ENCODE results near the gene HGFAC. TPM values are rescaled to one million over a fixed set of nuclear protein-coding genes. Genes with fewer than 3 reads are reported as not detected.

The HGFAC gene
- total RNA-seq, 2 experiments from 2014 or later, result not detected

GRCh38 chr4:3486541-3487540, 45.1 kb downstream of the HGFAC start:
- Mint-ChIP-seq H3K4me3 (no peak overlapping the region), H3K36me3 (ENCODE audit: low read depth) (no peaks in the 10 kb centered on the region), H3K4me1 (ENCODE audit: low read depth) (no peaks in the 10 kb centered on the region), H3K27ac (no peak overlapping the region), H3K27me3 (ENCODE audit: low read depth) (peaks cover 26% of the 10 kb centered on the region), H3K9me3 (no peaks in the 10 kb centered on the region)
- intact Hi-C loops (cut with micrococcal nuclease), result loop anchor here (10.0 kb wide), 1 partner anchor 398 kb away; no protein-coding TSS in a partner anchor
- CTCF ChIA-PET, result no interaction called here
- DNase-seq, result no peak

- DNase-seq, result no peak
- no peaks in the 10 kb centered on the region for H3K36me3 Mint-ChIP-seq (ENCODE audit: low read depth)
- no peaks in the 10 kb centered on the region for H3K9me3 Mint-ChIP-seq
- no peak overlapping the region for H3K4me3 Mint-ChIP-seq
- intact Hi-C loops (cut with micrococcal nuclease), result loop anchor here (10.0 kb wide), 1 partner anchor 397 kb away; no protein-coding TSS in a partner anchor
- no peaks in the 10 kb centered on the region for H3K4me1 Mint-ChIP-seq (ENCODE audit: low read depth)
- H3K27ac Mint-ChIP-seq, result no peak overlapping the region
- H3K27me3 Mint-ChIP-seq (ENCODE audit: low read depth), result peaks cover 26% of the 10 kb centered on the region
- CTCF ChIA-PET, result no interaction called here
These were observed 46.1 kb downstream of the HGFAC start for GRCh38 chr4:3487861-3488260.

GRCh38 chr4:3488820-3489219, 47.1 kb downstream of the HGFAC start:
- CTCF ChIA-PET, result no interaction called here
- Mint-ChIP-seq H3K27ac (no peak overlapping the region), H3K4me3 (no peak overlapping the region), H3K27me3 (ENCODE audit: low read depth) (peaks cover 20% of the 10 kb centered on the region), H3K4me1 (ENCODE audit: low read depth) (no peaks in the 10 kb centered on the region), H3K36me3 (ENCODE audit: low read depth) (no peaks in the 10 kb centered on the region), H3K9me3 (no peaks in the 10 kb centered on the region)
- intact Hi-C loops (cut with micrococcal nuclease), result loop anchor here (10.0 kb wide), 1 partner anchor 396 kb away; no protein-coding TSS in a partner anchor
- DNase-seq, result no peak

- Mint-ChIP-seq H3K4me1 (ENCODE audit: low read depth) (no peaks in the 10 kb centered on the region), H3K27me3 (ENCODE audit: low read depth) (peaks cover 21% of the 10 kb centered on the region), H3K27ac (no peak overlapping the region), H3K4me3 (no peak overlapping the region), H3K36me3 (ENCODE audit: low read depth) (no peaks in the 10 kb centered on the region), H3K9me3 (no peaks in the 10 kb centered on the region)
- CTCF ChIA-PET, result no interaction called here
- intact Hi-C loops (cut with micrococcal nuclease), result loop anchor here (10.0 kb wide), 1 partner anchor 395 kb away; no protein-coding TSS in a partner anchor
- DNase-seq, result peak; percentile 30
These were observed 47.7 kb downstream of the HGFAC start for GRCh38 chr4:3489451-3489962.

GRCh38 chr4:3491681-3492405, 50.1 kb downstream of the HGFAC start:
- Mint-ChIP-seq H3K27ac (no peak overlapping the region), H3K9me3 (no peaks in the 10 kb centered on the region), H3K4me1 (ENCODE audit: low read depth) (no peaks in the 10 kb centered on the region), H3K4me3 (no peak overlapping the region), H3K27me3 (ENCODE audit: low read depth) (peaks cover 20% of the 10 kb centered on the region), H3K36me3 (ENCODE audit: low read depth) (no peaks in the 10 kb centered on the region)
- CTCF ChIA-PET, result interaction anchor here (1.3 kb wide), 1 partner anchor 12 kb away, joined by 6 read pairs; no protein-coding TSS in a partner anchor
- intact Hi-C loops (cut with micrococcal nuclease), result no loop called here
- no peak for DNase-seq

GRCh38 chr4:3492741-3493719, 51.3 kb downstream of the HGFAC start:
- Mint-ChIP-seq H3K27ac (no peak overlapping the region), H3K4me3 (no peak overlapping the region), H3K4me1 (ENCODE audit: low read depth) (no peaks in the 10 kb centered on the region), H3K9me3 (no peaks in the 10 kb centered on the region), H3K36me3 (ENCODE audit: low read depth) (no peaks in the 10 kb centered on the region), H3K27me3 (ENCODE audit: low read depth) (peaks cover 20% of the 10 kb centered on the region)
- no peak for DNase-seq
- CTCF ChIA-PET, result interaction anchor here (0.6 to 1.3 kb wide), 3 partner anchors 12 to 147 kb away, joined by 3 to 6 read pairs (median 3); no protein-coding TSS in a partner anchor
- intact Hi-C loops (cut with micrococcal nuclease), result no loop called here

GRCh38 chr4:3493720-3494461, 52.1 kb downstream of the HGFAC start:
- H3K36me3 Mint-ChIP-seq (ENCODE audit: low read depth), result no peaks in the 10 kb centered on the region
- H3K4me3 Mint-ChIP-seq, result no peak overlapping the region
- H3K4me1 Mint-ChIP-seq (ENCODE audit: low read depth), result no peaks in the 10 kb centered on the region
- DNase-seq, result no peak
- H3K27ac Mint-ChIP-seq, result no peak overlapping the region
- CTCF ChIA-PET, result interaction anchor here (0.6 to 0.7 kb wide), 2 partner anchors 13 to 148 kb away, joined by 3 read pairs; no protein-coding TSS in a partner anchor
- H3K9me3 Mint-ChIP-seq, result no peaks in the 10 kb centered on the region
- H3K27me3 Mint-ChIP-seq (ENCODE audit: low read depth), result peaks cover 18% of the 10 kb centered on the region
- intact Hi-C loops (cut with micrococcal nuclease), result no loop called here

GRCh38 chr4:3494462-3494871, 52.7 kb downstream of the HGFAC start:
- Mint-ChIP-seq H3K27ac (no peak overlapping the region), H3K9me3 (no peaks in the 10 kb centered on the region), H3K4me1 (ENCODE audit: low read depth) (no peaks in the 10 kb centered on the region), H3K27me3 (ENCODE audit: low read depth) (peaks cover 17% of the 10 kb centered on the region), H3K36me3 (ENCODE audit: low read depth) (no peaks in the 10 kb centered on the region), H3K4me3 (no peak overlapping the region)
- no peak for DNase-seq
- intact Hi-C loops (cut with micrococcal nuclease), result no loop called here
- CTCF ChIA-PET, result no interaction called here

- Mint-ChIP-seq H3K27me3 (ENCODE audit: low read depth) (peaks cover 17% of the 10 kb centered on the region), H3K9me3 (no peaks in the 10 kb centered on the region), H3K4me1 (ENCODE audit: low read depth) (no peaks in the 10 kb centered on the region), H3K27ac (no peak overlapping the region), H3K36me3 (ENCODE audit: low read depth) (no peaks in the 10 kb centered on the region), H3K4me3 (no peak overlapping the region)
- CTCF ChIA-PET, result interaction anchor here (0.6 kb wide), 1 partner anchor 761 kb away, joined by 3 read pairs; no protein-coding TSS in a partner anchor
- no peak for DNase-seq
- intact Hi-C loops (cut with micrococcal nuclease), result no loop called here
These were observed 53.6 kb downstream of the HGFAC start for GRCh38 chr4:3495204-3495975.

- CTCF ChIA-PET, result interaction anchor here (0.6 kb wide), 1 partner anchor 761 kb away, joined by 3 read pairs; no protein-coding TSS in a partner anchor
- Mint-ChIP-seq H3K9me3 (no peaks in the 10 kb centered on the region), H3K4me1 (ENCODE audit: low read depth) (no peaks in the 10 kb centered on the region), H3K27ac (no peak overlapping the region), H3K36me3 (ENCODE audit: low read depth) (no peaks in the 10 kb centered on the region), H3K4me3 (no peak overlapping the region), H3K27me3 (ENCODE audit: low read depth) (peaks cover 15% of the 10 kb centered on the region)
- DNase-seq, result no peak
- intact Hi-C loops (cut with micrococcal nuclease), result no loop called here
These were observed 54.3 kb downstream of the HGFAC start for GRCh38 chr4:3496021-3496420.

Data from activated naive CD4-positive, alpha-beta T cell treated with anti-CD3 and anti-CD28 coated beads for 36 hours (primary cell).